HG03045 (cell line): ENCODE measurements around the gene TOR1AIP1.
"Not testable (repeated sequence)": the region's sequence is repeated elsewhere in the genome, so short reads cannot be mapped to it uniquely, and the experiment has no call there.

Experiments
- ATAC-seq: cut with Tn5 transposase; IDR thresholded peaks from one replicate; pipeline ENCODE4 v1.9.1; 2021; ENCODE audit warnings: mild to moderate bottlenecking, moderate library complexity; ENCODE audit not compliant: unreplicated experiment

The TOR1AIP1 gene

GRCh38 chr1:179935909-179936496, 53.9 kb downstream of the TOR1AIP1 start:
- no peak for ATAC-seq

GRCh38 chr1:179937668-179938254, 55.7 kb downstream of the TOR1AIP1 start:
- no peak for ATAC-seq

- no peak for ATAC-seq
Measured at GRCh38 chr1:179938752-179939151, 56.7 kb downstream of the TOR1AIP1 start.

- ATAC-seq, result no peak
Measured at GRCh38 chr1:179939941-179940340, 57.9 kb downstream of the TOR1AIP1 start.

GRCh38 chr1:179941454-179941853, 59.4 kb downstream of the TOR1AIP1 start:
- no peak for ATAC-seq

GRCh38 chr1:179950651-179951050, 68.6 kb downstream of the TOR1AIP1 start:
- no peak for ATAC-seq

- no peak for ATAC-seq
Measured at GRCh38 chr1:179951383-179952144, 69.5 kb downstream of the TOR1AIP1 start.

GRCh38 chr1:179952186-179952585, 70.1 kb downstream of the TOR1AIP1 start:
- no peak for ATAC-seq

- peak; percentile 23 for ATAC-seq
Measured at GRCh38 chr1:179953974-179954492, 71.9 kb downstream of the TOR1AIP1 start.

- ATAC-seq, result peak; percentile 94
Measured at GRCh38 chr1:179954493-179955286, 72.6 kb downstream of the TOR1AIP1 start, which contains the start of gene CEP350. Gene CEP350 (plus strand): TSS chr1:179954810. CDS start chr1:179986182, 31,372 bp downstream.

GRCh38 chr1:179955287-179955680, 73.2 kb downstream of the TOR1AIP1 start:
- peak; percentile 7 for ATAC-seq

GRCh38 chr1:179955731-179956130, 73.6 kb downstream of the TOR1AIP1 start:
- no peak for ATAC-seq

GRCh38 chr1:179958359-179958758, 76.3 kb downstream of the TOR1AIP1 start:
- no peak for ATAC-seq

- ATAC-seq, result not testable (repeated sequence)
Measured at GRCh38 chr1:179962168-179962567, 80.1 kb downstream of the TOR1AIP1 start.

- no peak for ATAC-seq
Measured at GRCh38 chr1:179966551-179966950, 84.5 kb downstream of the TOR1AIP1 start.

GRCh38 chr1:179968284-179968993, 86.4 kb downstream of the TOR1AIP1 start:
- no peak for ATAC-seq

- no peak for ATAC-seq
Measured at GRCh38 chr1:179968994-179969919, 87.2 kb downstream of the TOR1AIP1 start.
